Spleen (tissue), 11 donors: ENCODE data around the gene FOXP1. TPM values are rescaled to one million over a fixed set of nuclear protein-coding genes. Genes with fewer than 3 reads are reported as not detected.

Source experiments
- DNase-seq: peaks from one replicate; pipeline ENCODE4 v3.0.0-alpha.2; 2020
- H3K27ac ChIP-seq, 8 donors: fragments of 200-600 bp; sonication (generic) in 7 of 8; 1 replicate in 4 of 8; 2 replicates in 4 of 8; pipeline versions ENCODE4 v1.5.0 to v1.8.0; 2016 to 2021; ENCODE audit warnings: inconsistent platforms in 4 of 8, mild to moderate bottlenecking in 4 of 8, moderate library complexity in 1 of 8
- H3K27me3 ChIP-seq, 7 donors: fragments of 200-600 bp; sonication (generic) in 6 of 7; replicated peaks in 1 of 7; 1 replicate in 4 of 7; 2 replicates in 3 of 7; pipeline versions ENCODE4 v1.5.0 to v1.8.0; 2016 to 2021; ENCODE audit warnings: inconsistent platforms in 3 of 7, mild to moderate bottlenecking in 1 of 7
- H3K36me3 ChIP-seq, 6 donors: fragments of 200-600 bp; sonication (generic) in 5 of 6; 1 replicate in 4 of 6; 2 replicates in 2 of 6; pipeline versions ENCODE4 v1.5.0 to v1.8.0; 2016 to 2021; ENCODE audit warnings: inconsistent platforms in 2 of 6
- H3K4me1 ChIP-seq, 6 donors: fragments of 200-600 bp; sonication (generic) in 5 of 6; 1 replicate in 3 of 6; 2 replicates in 3 of 6; pipeline versions ENCODE4 v1.5.0 to v1.8.0; 2016 to 2021; ENCODE audit warnings: inconsistent platforms in 3 of 6
- H3K4me3 ChIP-seq, 8 donors: fragments of 200-600 bp; sonication (generic) in 7 of 8; 1 replicate in 4 of 8; 2 replicates in 4 of 8; pipeline versions ENCODE4 v1.5.0 to v1.8.0; 2016 to 2021; ENCODE audit warnings: inconsistent platforms in 4 of 8, mild to moderate bottlenecking in 4 of 8, moderate library complexity in 2 of 8
- H3K9me3 ChIP-seq, 8 donors: fragments of 200-600 bp; sonication (generic) in 7 of 8; 1 replicate in 4 of 8; 2 replicates in 4 of 8; pipeline versions ENCODE4 v1.5.0 to v1.8.0; 2016 to 2021; ENCODE audit warnings: inconsistent platforms in 4 of 8
- POLR2A ChIP-seq, 3 donors: fragments of 450-650 bp; IDR thresholded peaks; one replicate each; pipeline ENCODE4 v1.5.1; 2017; ENCODE audit warnings: antibody characterized with exemption in 3 of 3, mild to moderate bottlenecking in 1 of 3
- POLR2AphosphoS5 ChIP-seq, 3 donors: sonication (generic); formaldehyde crosslinking; IDR thresholded peaks; one replicate each; pipeline ENCODE4 v1.5.1; 2017; ENCODE audit warnings: antibody characterized with exemption in 3 of 3
- WGBS, 5 donors: extraction: QIAGEN DNeasy Blood & Tissue Kit in 3 of 5; methylation state at CpG; one replicate each; pipeline versions ENCODE4 v1.1.5 to v1.1.7; 2013 to 2018; 5-methylcytosine and 5-hydroxymethylcytosine counted together
- intact Hi-C: fragments of 100-400 bp; cut with DNase I; formaldehyde crosslinking; loops from one replicate; pipeline ENCODE4 v1.15.0; 2023; ENCODE audit warnings: low total_unique reads
- polyA plus RNA-seq, 3 donors: library from polyadenylated mRNA; stranded (reverse); fragments of 200-250 nt; gene quantifications; one replicate each; pipeline ENCODE4 v1.2.1, GENCODE V29; 2013
- total RNA-seq, 7 donors: library from RNA; depleted of rRNA in 3 of 7; stranded (reverse); fragments of >200 nt in 3 of 7; fragmentation: NEBNext Ultra II Directional in 4 of 7; extraction: Animal tissue kit (Norgen Biotek cat#: 25700) in 4 of 7; gene quantifications; one replicate each; pipeline versions ENCODE4 v1.1.0 to v1.2.1, GENCODE V29; 2016 to 2021
- TF ChIP-seq, protein P1 (sequence below), 11 experiments: fragments of 200-600 bp in 7 of 11; fragments of 450-650 bp in 4 of 11; sonication (generic) in 4 of 11; IDR thresholded peaks in 8 of 11; conservative IDR thresholded peaks in 3 of 11; 1 replicate in 7 of 11; 2 replicates in 4 of 11; pipeline versions ENCODE4 v1.4.0 to v1.8.0; 2016 to 2021; ENCODE audit warnings: antibody characterized with exemption in 11 of 11, inconsistent platforms in 4 of 11, mild to moderate bottlenecking in 1 of 11
- donor health status: healthy with polysubstance abuse.
- donor health status: DM: no; HTN: no; CAD: no; lungs with moderate emphysema.
- donor health status: DM: no; HTN: no; CAD: no.
- donor health status: Bipolar disorder and iron deficiency.
- donor health status: healthy.
- donor health status: DM: no; HTN: no; CAD: no.
- donor health status: DM: yes; HTN: yes; CAD: no.

FOXP1 gene
- total and polyA plus RNA-seq, 10 donors, result 11.1 to 202 (median 153) TPM

DNA sequence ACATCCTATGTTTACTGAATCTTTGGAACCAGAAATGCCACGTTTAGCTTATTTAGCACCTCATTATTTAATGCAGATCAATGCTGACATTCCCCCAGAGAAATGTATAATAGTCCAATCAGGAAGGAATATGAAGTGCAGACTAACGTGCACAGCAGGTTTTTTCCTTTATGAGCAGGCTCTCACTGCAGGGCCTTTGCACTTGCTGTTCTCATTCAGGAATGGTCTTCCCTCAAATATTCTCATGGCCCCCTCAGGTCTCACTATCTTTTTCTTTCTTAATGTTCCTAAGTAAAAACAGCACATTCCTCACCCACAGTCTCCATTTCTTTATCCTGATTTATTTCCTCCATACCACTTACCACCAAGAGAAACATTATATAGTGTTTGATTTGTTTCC lies 174.6 kb downstream of the FOXP1 start:
- no peak overlapping the region for H3K4me3 ChIP-seq
- 79 to 93% (median 82%) methylated on average over 2 of the region's 2 CpGs for WGBS, 5 donors
- no peaks in the 10 kb centered on the region for H3K27me3 ChIP-seq
- intact Hi-C loops, result no loop called here
- TF ChIP-seq, protein P1, sequence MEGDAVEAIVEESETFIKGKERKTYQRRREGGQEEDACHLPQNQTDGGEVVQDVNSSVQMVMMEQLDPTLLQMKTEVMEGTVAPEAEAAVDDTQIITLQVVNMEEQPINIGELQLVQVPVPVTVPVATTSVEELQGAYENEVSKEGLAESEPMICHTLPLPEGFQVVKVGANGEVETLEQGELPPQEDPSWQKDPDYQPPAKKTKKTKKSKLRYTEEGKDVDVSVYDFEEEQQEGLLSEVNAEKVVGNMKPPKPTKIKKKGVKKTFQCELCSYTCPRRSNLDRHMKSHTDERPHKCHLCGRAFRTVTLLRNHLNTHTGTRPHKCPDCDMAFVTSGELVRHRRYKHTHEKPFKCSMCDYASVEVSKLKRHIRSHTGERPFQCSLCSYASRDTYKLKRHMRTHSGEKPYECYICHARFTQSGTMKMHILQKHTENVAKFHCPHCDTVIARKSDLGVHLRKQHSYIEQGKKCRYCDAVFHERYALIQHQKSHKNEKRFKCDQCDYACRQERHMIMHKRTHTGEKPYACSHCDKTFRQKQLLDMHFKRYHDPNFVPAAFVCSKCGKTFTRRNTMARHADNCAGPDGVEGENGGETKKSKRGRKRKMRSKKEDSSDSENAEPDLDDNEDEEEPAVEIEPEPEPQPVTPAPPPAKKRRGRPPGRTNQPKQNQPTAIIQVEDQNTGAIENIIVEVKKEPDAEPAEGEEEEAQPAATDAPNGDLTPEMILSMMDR (IDR thresholded peaks at IDR 0.05 in 8 of 11, conservative IDR thresholded peaks at IDR 0.05 in 3 of 11), result no peak
- TF ChIP-seq POLR2A (IDR thresholded peaks at IDR 0.05) (no peak), POLR2AphosphoS5 (IDR thresholded peaks at IDR 0.05) (no peak)
- H3K9me3 ChIP-seq, result no peaks in the 10 kb centered on the region
- no peak overlapping the region for H3K27ac ChIP-seq
- peaks cover 0 to 67% (median 10%) of the 10 kb centered on the region in 6 donors for H3K4me1 ChIP-seq
- no peak for DNase-seq
- H3K36me3 ChIP-seq, result no peaks in the 10 kb centered on the region

DNA sequence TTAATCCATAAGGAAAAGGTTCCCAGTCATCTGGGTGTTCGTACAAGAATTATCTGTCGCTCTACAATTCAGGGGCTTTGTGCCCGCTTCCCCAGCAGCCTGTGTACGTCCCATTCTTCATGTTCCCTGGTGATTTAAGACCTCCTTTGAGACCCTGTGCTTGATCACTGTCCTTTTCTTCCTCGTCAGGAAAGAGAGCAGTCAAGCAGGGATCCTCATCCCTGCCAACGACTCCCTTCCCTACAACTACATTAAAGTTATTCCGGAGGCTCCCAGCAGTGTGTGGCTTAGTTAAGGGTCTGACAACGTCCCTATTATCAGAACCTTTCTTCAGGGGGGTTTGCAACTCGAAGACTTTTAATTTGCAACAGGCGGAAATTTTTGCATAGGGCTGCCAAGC lies 175.7 kb downstream of the FOXP1 start:
- Histone ChIP-seq H3K9me3 (no peaks in the 10 kb centered on the region), H3K36me3 (no peaks in the 10 kb centered on the region), H3K27me3 (no peaks in the 10 kb centered on the region), H3K4me1 (peaks cover 0 to 70% (median 14%) of the 10 kb centered on the region in 6 donors), H3K4me3 (no peak overlapping the region), H3K27ac (peak overlapping the region in 4 of 8 donors; percentile 3 to 50 (median 25))
- no peak for TF ChIP-seq POLR2A (IDR thresholded peaks at IDR 0.05)
- TF ChIP-seq, protein P1 (IDR thresholded peaks at IDR 0.05 in 8 of 11, conservative IDR thresholded peaks at IDR 0.05 in 3 of 11), result no peak
- no peak for TF ChIP-seq POLR2AphosphoS5 (IDR thresholded peaks at IDR 0.05)
- no peak for DNase-seq
- intact Hi-C loops, result no loop called here
- 61 to 80% (median 73%) methylated on average over 10 of the region's 10 CpGs for WGBS, 5 donors

DNA sequence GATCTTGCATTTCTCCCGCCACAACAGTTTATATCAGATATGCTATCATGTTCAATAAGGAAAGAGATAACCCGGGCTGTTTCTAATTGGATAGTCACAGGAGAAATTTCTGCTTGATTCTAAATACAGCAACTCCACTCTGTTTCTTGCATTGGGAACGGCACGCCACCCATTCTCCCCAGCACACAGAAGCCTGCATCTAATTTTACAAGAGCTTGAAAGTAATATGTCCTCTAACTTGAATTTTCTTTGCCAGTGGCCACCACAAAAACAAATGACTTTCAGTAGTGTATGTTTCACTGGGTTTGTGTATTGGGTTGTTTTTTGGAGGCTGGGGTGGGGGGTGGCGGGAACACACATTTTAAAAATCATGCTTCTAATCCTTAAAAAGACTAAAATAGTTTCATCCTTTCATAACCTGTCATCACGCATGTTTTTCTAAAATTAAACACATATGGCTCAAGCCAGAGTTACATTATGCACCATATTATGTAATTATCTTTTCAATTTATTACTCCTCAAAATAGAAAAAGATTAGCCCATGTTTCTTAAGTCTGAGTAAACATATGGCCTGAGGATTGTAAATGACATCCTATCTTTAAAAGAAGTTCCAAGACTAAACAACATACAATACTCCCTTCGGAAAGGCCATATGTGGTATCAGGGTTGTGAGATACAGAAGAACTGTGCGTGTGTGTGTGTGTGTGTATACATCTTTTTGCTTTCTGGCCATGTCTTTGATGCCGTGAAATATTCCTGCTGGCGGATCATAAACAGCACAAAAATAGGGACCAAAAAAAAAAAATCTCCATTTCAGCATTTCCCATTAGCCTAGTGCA lies 176.3 kb downstream of the FOXP1 start:
- H3K4me3 ChIP-seq, result no peak overlapping the region
- DNase-seq, result no peak
- no peak for TF ChIP-seq POLR2A (IDR thresholded peaks at IDR 0.05)
- TF ChIP-seq, protein P1 (IDR thresholded peaks at IDR 0.05 in 8 of 11, conservative IDR thresholded peaks at IDR 0.05 in 3 of 11), result no peak
- no peak for TF ChIP-seq POLR2AphosphoS5 (IDR thresholded peaks at IDR 0.05)
- no peaks in the 10 kb centered on the region for H3K36me3 ChIP-seq
- intact Hi-C loops, result no loop called here
- peaks cover 0 to 76% (median 20%) of the 10 kb centered on the region in 6 donors for H3K4me1 ChIP-seq
- H3K9me3 ChIP-seq, result no peaks in the 10 kb centered on the region
- WGBS, 5 donors, result 91 to 96% (median 92%) methylated on average over 10 of the region's 10 CpGs
- no peaks in the 10 kb centered on the region for H3K27me3 ChIP-seq
- peak overlapping the region in 3 of 8 donors; percentile 5 to 50 (median 45) for H3K27ac ChIP-seq

DNA sequence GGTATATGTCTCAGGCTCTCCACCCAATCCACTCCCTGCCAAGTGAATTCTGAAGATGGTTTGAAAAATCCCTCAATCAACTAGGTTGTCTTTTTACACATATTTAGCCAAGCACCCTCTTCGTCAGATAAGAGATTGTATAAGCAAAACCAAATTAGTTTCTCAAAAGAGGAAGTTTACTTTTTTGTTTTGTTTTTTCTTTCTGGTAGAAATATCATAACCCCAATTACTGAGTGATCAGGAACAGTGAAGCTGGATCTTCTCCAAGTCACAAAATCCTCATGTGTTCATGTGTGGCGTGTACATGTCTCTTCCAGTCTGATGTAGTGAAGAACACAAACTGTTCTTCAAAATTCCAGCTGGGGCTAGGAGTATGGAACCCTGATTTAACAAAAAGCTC lies 180.6 kb downstream of the FOXP1 start:
- 39 to 61% (median 47%) methylated on average over 2 of the region's 2 CpGs for WGBS, 5 donors
- no peak for DNase-seq

More for the DNA sequence above, 180.6 kb downstream of the FOXP1 start:
- H3K9me3 ChIP-seq, result no peaks in the 10 kb centered on the region
- H3K27me3 ChIP-seq, result no peaks in the 10 kb centered on the region
- H3K27ac ChIP-seq, result peak overlapping the region in 7 of 8 donors; percentile 4 to 68 (median 48)
- intact Hi-C loops, result no loop called here
- no peaks in the 10 kb centered on the region for H3K36me3 ChIP-seq
- TF ChIP-seq, protein P1 (IDR thresholded peaks at IDR 0.05 in 8 of 11, conservative IDR thresholded peaks at IDR 0.05 in 3 of 11), result no peak
- TF ChIP-seq POLR2AphosphoS5 (IDR thresholded peaks at IDR 0.05), result no peak
- TF ChIP-seq POLR2A (IDR thresholded peaks at IDR 0.05), result no peak
- H3K4me3 ChIP-seq, result no peak overlapping the region
- peaks cover 10 to 89% (median 27%) of the 10 kb centered on the region in 6 donors for H3K4me1 ChIP-seq
